ENCODE measurements around the gene SLC16A13. TPM values are rescaled to one million over a fixed set of nuclear protein-coding genes. Genes with fewer than 3 reads are reported as not detected.

The SLC16A13 gene
- total RNA-seq, 2 donors from 2014 or later = 11.7 to 19.1 TPM

GRCh38 chr17:7003745-7004144 is 32.1 kb upstream of the SLC16A13 start:
- Mint-ChIP-seq H3K27me3 (no peaks in the 10 kb centered on the region), H3K4me3 (no peak overlapping the region)

DNA sequence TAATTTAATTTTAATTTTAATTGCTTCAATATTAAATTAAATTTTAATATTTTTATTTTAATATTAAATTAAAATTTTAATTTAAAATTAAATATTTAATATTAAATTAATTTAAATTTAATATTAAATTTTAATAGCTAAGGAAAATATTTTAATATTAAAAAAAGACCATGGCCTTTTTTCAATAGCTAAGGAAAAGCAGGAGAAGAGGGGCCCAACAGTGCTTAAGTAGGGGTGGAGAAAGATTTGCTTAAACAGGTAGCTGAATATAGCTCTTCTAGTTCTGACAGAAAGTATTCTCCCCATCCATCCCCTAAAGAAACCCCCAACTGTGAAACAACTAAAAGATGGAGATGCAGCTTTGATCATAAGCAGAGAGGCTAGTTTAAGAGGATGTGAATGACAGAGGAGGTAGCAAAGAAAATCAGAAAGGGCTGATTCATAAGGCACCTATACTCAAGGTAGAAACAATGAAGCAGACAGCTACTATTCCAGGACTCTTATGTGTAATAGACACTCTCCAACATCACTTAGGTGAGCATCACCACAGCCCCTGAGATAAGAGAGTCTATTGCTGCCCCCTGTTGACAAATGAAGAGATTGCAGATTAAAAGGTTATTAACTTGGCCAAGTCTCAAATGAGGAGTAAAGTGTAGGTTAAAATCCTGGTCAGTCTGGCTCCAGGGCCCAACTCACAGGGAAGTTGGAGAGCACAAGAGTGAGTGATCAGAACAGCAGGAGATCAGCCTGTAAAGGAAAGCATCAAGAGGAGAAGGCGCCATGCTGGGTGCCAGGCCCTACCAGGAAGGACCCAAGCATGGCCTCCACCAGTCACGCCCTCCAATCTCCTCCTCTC is 31.2 kb upstream of the SLC16A13 start:
- H3K36me3 Mint-ChIP-seq = peaks cover 19% of the 10 kb centered on the region
- H3K27ac Mint-ChIP-seq = peak overlapping the region in 1 of 2 donors; percentile 52
- no peak overlapping the region for H3K4me3 Mint-ChIP-seq

More at GRCh38 chr17:7003745-7004144, 32.1 kb upstream of the SLC16A13 start:
- H3K9me3 Mint-ChIP-seq = no peaks in the 10 kb centered on the region
- H3K4me1 Mint-ChIP-seq (ENCODE audit: low read depth in 2 of 2) = peaks cover 24 to 25% of the 10 kb centered on the region in 2 donors
- DNase-seq (ENCODE audit: low spot score) = no peak
- H3K36me3 Mint-ChIP-seq = peaks cover 19% of the 10 kb centered on the region
- ATAC-seq = no peak
- H3K27ac Mint-ChIP-seq = no peak overlapping the region

GRCh38 chr17:7005716-7006115 is 30.1 kb upstream of the SLC16A13 start:
- Mint-ChIP-seq H3K4me3 (no peak overlapping the region), H3K9me3 (no peaks in the 10 kb centered on the region), H3K27me3 (no peaks in the 10 kb centered on the region), H3K36me3 (peaks cover 15% of the 10 kb centered on the region), H3K27ac (no peak overlapping the region), H3K4me1 (ENCODE audit: low read depth in 2 of 2) (peaks cover 34 to 37% of the 10 kb centered on the region in 2 donors)
- ATAC-seq (no peak), DNase-seq (ENCODE audit: low spot score) (no peak)

More for the DNA sequence above, 31.2 kb upstream of the SLC16A13 start:
- peak; percentile 81 to 84 for ATAC-seq
- no peaks in the 10 kb centered on the region for H3K9me3 Mint-ChIP-seq
- peaks cover 29 to 30% of the 10 kb centered on the region in 2 donors for H3K4me1 Mint-ChIP-seq (ENCODE audit: low read depth in 2 of 2)
- peak; percentile 73 for DNase-seq (ENCODE audit: low spot score)
- H3K27me3 Mint-ChIP-seq = no peaks in the 10 kb centered on the region

DNA sequence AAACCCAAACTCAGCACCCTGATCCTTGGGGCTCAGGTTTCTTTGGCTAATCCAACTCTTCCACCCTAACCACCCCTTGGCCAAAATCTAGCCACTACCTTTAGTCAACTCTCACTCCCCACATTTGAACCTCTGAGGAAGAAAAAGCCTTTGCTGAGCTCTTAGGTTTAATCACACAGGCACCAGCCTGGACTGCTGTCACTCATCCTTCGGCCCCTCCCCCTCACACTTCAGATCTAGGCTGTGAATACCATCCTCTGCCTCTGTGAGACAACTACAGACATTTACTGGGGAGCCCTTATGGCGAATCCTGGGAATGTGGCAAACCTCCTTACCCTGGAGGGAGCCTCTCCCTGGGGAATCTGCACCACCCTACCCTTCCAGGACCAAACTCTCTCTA is 28.7 kb upstream of the SLC16A13 start:
- H3K27ac Mint-ChIP-seq = peak overlapping the region in 1 of 2 donors; percentile 7
- no peak overlapping the region for H3K4me3 Mint-ChIP-seq
- H3K9me3 Mint-ChIP-seq = no peaks in the 10 kb centered on the region
- no peak for ATAC-seq
- DNase-seq (ENCODE audit: low spot score) = no peak
- peaks cover 41 to 44% of the 10 kb centered on the region in 2 donors for H3K4me1 Mint-ChIP-seq (ENCODE audit: low read depth in 2 of 2)
- H3K27me3 Mint-ChIP-seq = no peaks in the 10 kb centered on the region
- H3K36me3 Mint-ChIP-seq = peaks cover 3% of the 10 kb centered on the region

DNA sequence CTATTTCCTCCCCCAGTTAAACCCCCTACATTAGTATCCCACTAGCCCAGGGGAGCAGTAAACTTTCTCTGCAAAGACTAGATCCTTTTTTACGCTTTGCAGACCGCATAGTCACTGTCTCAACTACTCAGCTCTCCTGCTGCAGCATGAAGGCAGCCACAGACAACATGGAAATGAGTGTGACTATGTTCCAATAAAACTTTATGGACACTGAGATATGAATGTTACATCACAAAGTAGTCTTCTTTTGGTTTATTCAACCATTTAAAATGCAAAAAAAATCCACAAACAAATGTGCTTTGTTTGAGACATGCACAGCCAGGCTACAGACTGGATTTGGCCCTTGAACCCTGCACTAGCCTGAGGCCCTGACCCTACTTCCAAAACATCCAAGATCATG is 25.3 kb upstream of the SLC16A13 start:
- Mint-ChIP-seq H3K4me3 (peak overlapping the region; percentile 99), H3K9me3 (no peaks in the 10 kb centered on the region), H3K27ac (peak overlapping the region in 1 of 2 donors; percentile 33), H3K27me3 (no peaks in the 10 kb centered on the region), H3K4me1 (ENCODE audit: low read depth in 2 of 2) (peaks cover 49 to 52% of the 10 kb centered on the region in 2 donors), H3K36me3 (peaks cover 12% of the 10 kb centered on the region)
- DNase-seq (ENCODE audit: low spot score) (no peak), ATAC-seq (no peak)

DNA sequence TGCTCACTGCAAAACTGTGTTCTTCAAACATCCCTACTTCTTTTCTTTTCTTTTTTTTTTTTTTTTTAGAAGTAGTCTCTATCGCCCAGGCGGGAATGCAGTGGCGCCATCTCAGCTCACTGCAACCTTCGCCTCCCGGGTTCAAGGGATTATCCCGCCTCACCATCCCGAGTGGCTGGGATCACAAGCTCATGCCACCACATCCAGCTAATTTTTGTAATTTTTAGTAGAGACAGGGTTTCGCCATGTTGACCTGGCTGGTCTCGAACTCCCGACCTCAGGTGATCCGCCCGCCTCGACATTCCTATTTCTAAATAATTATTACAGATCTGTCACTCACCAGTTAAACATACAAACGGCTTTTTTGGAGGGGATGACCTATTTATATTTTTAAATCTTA is 24.4 kb upstream of the SLC16A13 start:
- H3K27me3 Mint-ChIP-seq = no peaks in the 10 kb centered on the region
- peak overlapping the region; percentile 99 for H3K4me3 Mint-ChIP-seq
- no peaks in the 10 kb centered on the region for H3K9me3 Mint-ChIP-seq
- no peak for DNase-seq (ENCODE audit: low spot score)
- H3K4me1 Mint-ChIP-seq (ENCODE audit: low read depth in 2 of 2) = peaks cover 58 to 59% of the 10 kb centered on the region in 2 donors
- H3K36me3 Mint-ChIP-seq = peaks cover 12% of the 10 kb centered on the region
- ATAC-seq = no peak
- H3K27ac Mint-ChIP-seq = peak overlapping the region; percentile 98 to 99

GRCh38 chr17:7011942-7012254 is 23.9 kb upstream of the SLC16A13 start:
- DNase-seq (ENCODE audit: low spot score) (no peak), ATAC-seq (no peak)
- Mint-ChIP-seq H3K27me3 (no peaks in the 10 kb centered on the region), H3K4me1 (ENCODE audit: low read depth in 2 of 2) (peaks cover 58 to 60% of the 10 kb centered on the region in 2 donors), H3K36me3 (peaks cover 12% of the 10 kb centered on the region), H3K4me3 (peak overlapping the region; percentile 99), H3K27ac (peak overlapping the region; percentile 98 to 99), H3K9me3 (no peaks in the 10 kb centered on the region)

GRCh38 chr17:7014261-7014994 is 21.4 kb upstream of the SLC16A13 start:
- Mint-ChIP-seq H3K27me3 (no peaks in the 10 kb centered on the region), H3K27ac (peak overlapping the region; percentile 98 to 99), H3K4me1 (ENCODE audit: low read depth in 2 of 2) (peaks cover 70 to 72% of the 10 kb centered on the region in 2 donors), H3K9me3 (no peaks in the 10 kb centered on the region), H3K4me3 (peak overlapping the region; percentile 99), H3K36me3 (peaks cover 12% of the 10 kb centered on the region)
- ATAC-seq = peak; percentile 92 to 94
- DNase-seq (ENCODE audit: low spot score) = peak; percentile 99

- Mint-ChIP-seq H3K27ac (peak overlapping the region; percentile 98 to 99), H3K9me3 (no peaks in the 10 kb centered on the region), H3K36me3 (peaks cover 12% of the 10 kb centered on the region), H3K4me3 (peak overlapping the region; percentile 99), H3K4me1 (ENCODE audit: low read depth in 2 of 2) (peaks cover 63 to 71% of the 10 kb centered on the region in 2 donors), H3K27me3 (no peaks in the 10 kb centered on the region)
- DNase-seq (ENCODE audit: low spot score) (peak; percentile 93), ATAC-seq (peak; percentile 55 to 70)
Measured at GRCh38 chr17:7014995-7015958, 20.5 kb upstream of the SLC16A13 start.

DNA sequence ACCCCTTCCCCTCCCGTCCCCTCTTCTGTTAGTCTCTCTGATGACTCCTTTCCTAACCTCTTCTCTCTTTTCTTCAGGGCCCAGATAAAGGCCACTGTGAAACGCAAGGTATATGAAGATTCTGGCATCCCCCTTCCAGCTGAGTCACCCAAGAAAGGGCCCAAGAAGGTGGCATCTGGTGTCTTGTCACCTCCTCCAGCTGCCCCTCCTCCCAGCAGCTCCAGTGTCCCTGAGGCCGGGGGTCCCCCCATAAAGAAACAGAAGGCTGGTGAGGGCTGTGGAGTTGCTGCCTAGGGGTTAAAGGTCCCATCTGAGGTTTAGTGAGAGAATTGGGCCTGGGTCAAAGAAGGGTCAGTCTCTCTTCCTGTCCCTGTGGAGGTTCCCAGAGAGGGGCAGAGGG is 19.4 kb upstream of the SLC16A13 start:
- peaks cover 12% of the 10 kb centered on the region for H3K36me3 Mint-ChIP-seq
- H3K4me1 Mint-ChIP-seq (ENCODE audit: low read depth in 2 of 2) = peaks cover 66 to 72% of the 10 kb centered on the region in 2 donors
- DNase-seq (ENCODE audit: low spot score) (no peak), ATAC-seq (no peak)
- peak overlapping the region; percentile 98 to 99 for H3K27ac Mint-ChIP-seq
- no peaks in the 10 kb centered on the region for H3K27me3 Mint-ChIP-seq
- no peaks in the 10 kb centered on the region for H3K9me3 Mint-ChIP-seq
- peak overlapping the region; percentile 99 for H3K4me3 Mint-ChIP-seq

DNA sequence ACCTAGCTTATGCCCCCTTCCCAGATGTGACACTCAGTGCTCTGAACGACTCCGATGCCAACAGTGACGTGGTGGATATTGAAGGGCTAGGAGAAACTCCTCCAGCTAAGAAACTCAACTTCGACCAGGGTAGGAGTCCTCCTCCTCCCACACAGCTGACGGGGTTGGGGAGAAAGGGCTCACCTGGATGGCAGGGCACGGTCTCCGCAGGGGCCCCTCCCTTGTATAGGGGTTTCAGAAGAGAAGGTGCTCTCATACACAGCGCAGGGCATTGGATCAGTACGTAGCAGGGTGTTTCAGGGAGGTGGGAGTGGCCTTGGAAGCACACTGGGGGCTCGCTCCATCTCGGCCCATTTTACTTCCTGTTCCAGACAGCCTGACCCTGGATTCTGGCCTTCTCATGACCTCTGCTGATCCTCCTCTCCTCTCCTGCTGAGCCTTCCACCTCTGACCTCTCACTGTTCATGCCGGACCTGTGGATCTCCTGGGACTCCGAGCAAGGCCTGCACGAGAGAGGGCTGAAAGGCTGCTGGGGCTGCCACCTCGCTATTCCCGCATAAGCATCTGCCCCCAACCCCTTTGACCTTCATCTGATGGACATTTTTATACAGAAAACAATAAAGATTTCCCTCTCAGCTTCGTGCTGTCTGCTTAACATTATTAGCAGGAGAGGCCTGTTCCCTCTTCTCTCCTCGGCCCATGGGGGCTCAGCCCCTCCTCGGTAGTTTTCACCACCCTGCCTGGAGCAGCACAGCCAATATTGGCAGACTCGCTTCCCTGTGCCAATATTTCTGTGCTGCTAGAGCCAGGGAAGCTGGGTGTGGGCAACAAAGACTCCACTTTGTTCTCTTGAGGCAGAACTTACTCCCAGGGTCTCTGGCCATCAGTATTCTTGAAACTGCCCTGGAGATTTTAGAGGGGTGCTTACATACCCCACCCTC is 18.7 kb upstream of the SLC16A13 start:
- no peaks in the 10 kb centered on the region for H3K9me3 Mint-ChIP-seq
- peaks cover 12% of the 10 kb centered on the region for H3K36me3 Mint-ChIP-seq
- no peak for DNase-seq (ENCODE audit: low spot score)
- ATAC-seq = no peak
- peak overlapping the region; percentile 98 to 99 for H3K27ac Mint-ChIP-seq
- H3K27me3 Mint-ChIP-seq = no peaks in the 10 kb centered on the region
- peak overlapping the region; percentile 99 for H3K4me3 Mint-ChIP-seq
- peaks cover 64 to 72% of the 10 kb centered on the region in 2 donors for H3K4me1 Mint-ChIP-seq (ENCODE audit: low read depth in 2 of 2)

DNA sequence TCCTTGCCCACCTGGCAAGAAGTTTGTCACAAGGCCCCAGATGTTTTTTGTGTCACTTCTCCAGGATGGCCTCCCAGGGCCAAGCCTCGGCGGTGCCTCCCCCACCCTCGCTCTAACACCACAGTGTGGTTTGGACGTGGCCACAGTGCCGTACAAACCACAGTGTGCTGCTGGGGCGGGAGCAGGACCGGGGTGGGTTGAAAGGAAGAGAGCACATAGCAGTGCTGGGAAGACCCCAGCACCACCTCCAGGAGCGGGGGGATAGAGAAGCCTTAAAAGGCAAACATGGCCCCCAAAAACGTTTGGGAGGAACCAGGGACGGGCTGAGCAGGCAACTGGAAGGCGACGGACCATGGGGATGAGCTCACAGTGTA is 18.0 kb upstream of the SLC16A13 start:
- Mint-ChIP-seq H3K9me3 (no peaks in the 10 kb centered on the region), H3K36me3 (peaks cover 12% of the 10 kb centered on the region), H3K4me3 (peak overlapping the region; percentile 99), H3K27ac (peak overlapping the region; percentile 98 to 99), H3K27me3 (no peaks in the 10 kb centered on the region), H3K4me1 (ENCODE audit: low read depth in 2 of 2) (peaks cover 66 to 74% of the 10 kb centered on the region in 2 donors)
- ATAC-seq (no peak), DNase-seq (ENCODE audit: low spot score) (peak; percentile 84)

Measured in natural killer cell treated with Interleukin-12 subunit alpha and Interleukin-12 subunit beta and Interleukin-15 and Interleukin-18, amount 100 ng/mL, for 72 hours (primary cell).